HG03439 (cell line): ENCODE results near the gene RNU1-1.
"Not testable (repeated sequence)": the region's sequence is repeated elsewhere in the genome, so short reads cannot be mapped to it uniquely, and the experiment has no call there.

Source experiments
- ATAC-seq: cut with Tn5 transposase; IDR thresholded peaks from one replicate; pipeline ENCODE4 v1.9.1; 2021; ENCODE audit warnings: mild to moderate bottlenecking, moderate library complexity; ENCODE audit not compliant: unreplicated experiment

The RNU1-1 gene

DNA sequence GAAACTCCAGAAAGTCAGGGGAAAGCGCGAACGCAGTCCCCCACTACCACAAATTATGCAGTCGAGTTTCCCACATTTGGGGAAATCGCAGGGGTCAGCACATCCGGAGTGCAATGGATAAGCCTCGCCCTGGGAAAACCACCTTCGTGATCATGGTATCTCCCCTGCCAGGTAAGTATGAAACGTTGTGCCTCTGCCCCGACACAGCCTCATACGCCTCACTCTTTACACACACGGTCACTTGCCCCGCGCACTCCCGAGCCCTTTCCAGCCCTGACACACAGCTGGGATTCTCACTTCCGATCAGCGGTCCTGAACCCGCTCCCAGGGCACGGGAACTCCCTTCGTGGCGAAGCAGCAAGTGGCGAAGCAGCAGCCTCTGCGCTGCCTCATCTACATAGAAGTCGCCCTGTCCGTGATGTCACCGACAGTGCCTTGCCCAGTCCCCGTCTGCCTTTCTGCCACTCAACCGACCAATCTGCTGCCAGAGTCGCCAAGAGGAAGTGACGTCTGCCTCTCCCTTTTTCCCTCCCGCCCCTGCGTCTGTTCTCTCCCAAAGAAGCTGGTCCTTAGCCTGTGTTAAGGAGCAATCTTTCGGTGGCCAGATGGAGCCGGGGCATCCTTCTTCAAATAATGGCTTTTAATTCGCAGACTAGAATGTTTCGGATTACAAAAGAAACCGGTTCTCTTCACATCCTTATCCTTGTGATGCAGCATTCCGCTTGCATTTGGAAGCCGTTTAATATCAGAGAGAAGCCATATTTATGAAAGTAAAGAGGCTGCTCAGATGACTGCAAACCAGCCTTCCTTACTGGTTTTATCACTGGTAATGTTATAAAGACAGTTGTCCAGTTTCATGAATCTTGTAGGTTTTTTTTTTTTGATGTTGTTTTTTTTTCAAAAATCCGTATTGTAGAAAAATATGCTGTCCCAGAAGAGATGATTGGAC is at the start of gene RNU1-1:
RNU1-1 (minus strand) TSS at position 179 of the 949 bp plus-strand sequence.
- not testable (repeated sequence) for ATAC-seq

- ATAC-seq: not testable (repeated sequence)
These were observed 47.0 kb upstream of the RNU1-1 start for GRCh38 chr1:16561035-16561434.

DNA sequence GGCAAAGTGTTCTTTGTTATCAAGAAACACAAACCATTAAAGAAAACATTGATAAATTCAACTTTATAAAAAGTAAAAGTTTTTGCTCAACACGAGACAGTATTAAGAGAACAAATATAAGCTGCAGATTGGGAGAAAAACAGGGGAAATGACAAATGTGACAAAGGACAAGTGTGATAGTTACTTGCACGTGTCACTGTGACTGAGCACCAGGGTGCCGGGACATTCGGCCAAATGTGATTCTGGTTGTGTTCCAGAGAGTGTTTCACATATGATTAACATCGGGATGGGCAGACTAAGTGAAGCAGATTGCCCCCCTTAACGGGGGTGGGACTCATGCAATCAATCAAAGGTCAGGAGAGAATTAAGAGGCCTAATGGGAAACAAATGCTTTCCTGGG is 46.4 kb upstream of the RNU1-1 start:
- ATAC-seq: not testable (repeated sequence)

GRCh38 chr1:16559688-16560087 is 45.6 kb upstream of the RNU1-1 start:
- not testable (repeated sequence) for ATAC-seq

DNA sequence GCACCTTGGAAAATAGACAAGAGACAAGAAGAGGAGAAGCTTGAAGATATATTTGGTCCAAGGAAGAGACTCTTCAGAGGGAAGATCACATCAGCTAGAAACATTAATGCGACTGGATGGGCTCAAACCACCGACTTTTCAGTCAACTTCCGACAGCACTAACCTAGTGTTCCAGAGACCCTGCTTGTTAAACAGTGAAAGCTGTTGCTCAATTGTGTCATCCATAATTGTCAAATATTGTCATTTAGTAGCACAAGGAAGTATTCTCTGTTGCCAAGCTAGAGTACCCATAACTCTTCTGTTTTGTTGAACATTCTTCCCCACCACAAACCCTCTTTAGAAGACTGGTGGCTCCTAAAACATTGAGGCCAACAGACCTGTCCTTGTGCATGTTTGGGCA is 42.9 kb upstream of the RNU1-1 start:
- ATAC-seq: not testable (repeated sequence)

GRCh38 chr1:16553244-16553643 is 39.2 kb upstream of the RNU1-1 start:
- not testable (repeated sequence) for ATAC-seq

DNA sequence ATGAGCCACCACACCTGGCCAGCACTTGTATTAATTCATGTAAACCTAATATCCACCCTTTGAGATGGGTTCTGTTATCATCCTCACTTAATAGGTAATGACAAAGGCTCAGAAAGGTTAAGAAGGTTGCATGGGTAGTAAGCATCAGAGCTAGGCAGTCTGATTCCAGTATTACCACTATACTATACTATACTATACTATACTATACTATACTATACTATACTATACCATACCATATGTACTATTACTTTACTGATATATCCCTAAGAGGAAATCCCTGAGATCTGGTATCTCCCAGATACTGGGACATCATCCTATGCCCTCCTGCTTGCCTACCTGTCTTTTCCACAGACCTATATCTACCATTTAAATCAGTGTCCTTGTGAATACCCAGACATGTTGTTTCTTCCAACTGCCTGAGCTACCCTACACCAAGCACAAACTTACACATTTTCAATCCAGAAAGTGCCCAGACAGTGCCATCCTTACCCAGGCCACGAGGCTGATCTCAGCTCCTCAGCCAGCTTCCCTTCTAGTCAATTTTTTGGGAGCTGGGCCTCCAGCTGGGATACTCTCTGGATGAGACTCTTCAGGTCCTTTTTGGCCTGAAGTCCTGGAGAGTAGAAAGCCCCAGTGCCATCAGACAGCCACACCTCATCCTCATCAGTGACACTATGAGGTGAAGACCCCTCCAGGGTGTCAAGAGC is 36.3 kb upstream of the RNU1-1 start:
- not testable (repeated sequence) for ATAC-seq

DNA sequence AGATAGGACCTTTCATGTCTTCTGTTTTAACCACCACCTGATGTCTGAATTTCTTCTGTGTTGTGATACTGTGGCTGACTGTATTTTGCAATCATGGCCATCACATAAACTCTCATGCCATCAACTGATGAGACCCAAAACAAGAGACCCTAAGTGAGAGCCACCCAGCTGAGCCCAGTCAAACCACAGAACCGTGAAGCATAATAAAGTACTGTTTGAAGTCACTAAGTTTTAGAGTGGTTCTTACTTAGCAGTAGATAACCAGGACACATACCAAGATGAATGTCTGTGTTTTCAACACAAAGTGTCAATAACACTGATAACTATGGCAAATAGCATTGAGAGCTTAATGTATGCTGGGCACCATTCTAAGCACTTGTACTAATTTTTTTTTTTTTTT is 35.5 kb upstream of the RNU1-1 start:
- not testable (repeated sequence) for ATAC-seq

- not testable (repeated sequence) for ATAC-seq
These were observed 33.6 kb upstream of the RNU1-1 start for GRCh38 chr1:16547502-16548241.

GRCh38 chr1:16545682-16546095 is 31.6 kb upstream of the RNU1-1 start:
- not testable (repeated sequence) for ATAC-seq

GRCh38 chr1:16540421-16540893 is 26.4 kb upstream of the RNU1-1 start:
- ATAC-seq: not testable (repeated sequence)

DNA sequence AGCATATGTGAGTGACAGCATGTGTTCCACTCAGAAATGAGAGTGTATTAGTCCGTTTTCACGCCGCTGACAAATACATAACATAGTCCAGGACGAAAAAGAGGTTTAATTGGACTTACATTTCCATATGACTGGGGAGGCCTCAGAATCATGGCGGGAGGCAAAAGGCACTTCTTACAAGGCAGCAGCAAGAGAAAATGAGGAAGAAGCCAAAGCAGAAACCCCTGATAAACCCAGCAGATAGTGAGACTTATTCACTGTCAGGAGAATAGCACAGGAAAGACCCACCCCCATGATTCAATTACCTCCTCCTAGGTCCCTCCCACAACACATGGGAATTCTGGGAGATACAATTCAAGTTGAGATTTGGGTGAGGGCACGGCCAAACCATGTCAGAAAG is 23.4 kb upstream of the RNU1-1 start:
- not testable (repeated sequence) for ATAC-seq

DNA sequence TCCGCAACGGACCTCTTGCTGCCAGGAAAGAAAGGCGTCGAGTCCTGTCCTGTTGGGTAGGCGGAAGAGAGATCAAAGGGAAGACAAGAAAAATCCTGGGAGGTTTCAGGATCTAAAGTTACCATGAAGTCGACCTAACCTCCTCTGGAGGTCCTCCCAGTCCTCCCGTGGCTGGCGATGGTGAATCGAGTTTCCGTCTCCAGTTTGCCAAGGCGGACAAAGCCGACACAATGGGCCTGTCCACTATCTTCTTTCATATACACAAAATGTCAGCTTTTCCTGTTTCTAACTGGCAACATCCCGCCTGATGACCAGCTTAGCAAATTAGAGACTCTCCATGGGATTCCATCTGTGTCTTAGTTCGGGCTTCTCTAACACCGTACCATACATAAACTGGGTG is 22.7 kb upstream of the RNU1-1 start:
- not testable (repeated sequence) for ATAC-seq

DNA sequence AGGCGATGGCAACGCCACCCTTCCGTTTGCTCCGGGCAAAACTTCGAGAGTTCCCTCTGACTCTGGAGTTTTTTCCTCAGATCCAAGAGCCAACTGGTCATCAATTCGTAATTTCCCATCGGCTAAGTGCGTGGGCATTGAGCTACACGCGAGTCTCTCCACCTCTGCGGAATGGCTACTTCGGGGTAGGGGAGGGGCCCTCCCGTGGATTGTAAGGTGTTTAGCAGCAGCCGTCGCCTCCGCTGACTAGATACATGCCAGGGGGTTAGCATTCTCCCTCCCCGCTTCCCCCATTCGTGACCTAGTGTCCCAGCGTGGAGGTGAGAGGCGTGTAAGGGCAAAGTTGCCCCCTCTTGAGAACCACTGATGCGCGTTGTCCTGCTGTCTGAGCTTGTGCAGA is 21.8 kb upstream of the RNU1-1 start:
- not testable (repeated sequence) for ATAC-seq

- ATAC-seq: not testable (repeated sequence)
These were observed 21.4 kb upstream of the RNU1-1 start for GRCh38 chr1:16535487-16535886.

DNA sequence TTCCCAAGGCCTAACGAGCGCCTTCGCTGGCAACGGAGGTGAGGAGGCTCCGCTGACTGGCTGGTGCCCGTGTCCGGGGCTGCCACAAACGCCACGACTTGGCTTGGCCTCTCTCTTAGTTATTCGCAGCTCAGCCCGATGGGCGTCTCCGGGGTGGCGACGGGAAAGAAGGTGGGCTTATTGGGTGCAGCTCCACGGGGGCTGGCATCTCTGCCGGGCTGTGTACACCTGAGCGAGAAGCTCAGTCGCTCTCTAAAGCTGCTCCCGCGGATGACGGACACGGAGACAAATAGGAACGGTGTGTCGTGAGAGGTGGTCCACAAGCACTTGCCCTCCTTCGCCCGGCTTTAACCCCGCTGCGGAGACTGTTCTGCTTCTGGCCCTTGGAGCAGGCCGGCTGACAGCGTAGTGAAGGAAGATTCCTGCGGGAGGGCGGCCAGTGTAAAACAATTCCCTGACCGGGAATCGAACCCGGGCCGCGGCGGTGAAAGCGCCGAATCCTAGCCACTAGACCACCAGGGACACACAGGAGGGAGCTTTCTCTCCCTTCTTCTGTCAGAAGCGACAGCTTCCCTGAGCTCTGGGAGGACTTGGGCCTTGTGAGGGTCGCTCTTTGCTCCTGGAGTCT is 20.9 kb upstream of the RNU1-1 start:
- not testable (repeated sequence) for ATAC-seq

GRCh38 chr1:16534239-16534828 is 20.2 kb upstream of the RNU1-1 start:
- ATAC-seq: not testable (repeated sequence)

GRCh38 chr1:16532235-16532991 is 18.3 kb upstream of the RNU1-1 start:
- ATAC-seq: not testable (repeated sequence)

DNA sequence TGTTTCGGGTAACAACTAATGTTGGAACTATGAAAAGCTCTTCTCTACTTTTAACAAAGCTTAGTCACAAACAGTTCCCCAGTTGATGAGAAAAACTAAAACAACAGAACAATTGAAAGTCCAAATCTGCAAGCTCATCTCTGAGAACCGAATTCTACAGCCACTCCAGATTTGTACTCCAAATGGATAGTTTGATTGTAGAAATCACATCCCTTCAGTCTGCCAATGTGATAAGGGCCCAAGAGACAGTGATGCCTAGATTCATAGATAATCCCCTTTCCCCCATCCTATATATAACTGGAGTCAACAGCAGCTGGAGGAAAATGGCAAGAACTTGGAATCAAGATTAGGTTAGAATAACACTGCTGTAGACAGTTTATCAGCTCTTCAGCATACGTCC is 14.3 kb upstream of the RNU1-1 start:
- ATAC-seq: not testable (repeated sequence)
